Neural cell (in vitro differentiated cells): ENCODE results near the gene LIPC. TPM values are rescaled to one million over a fixed set of nuclear protein-coding genes. Genes with fewer than 3 reads are reported as not detected.

Experiments
- H2AFZ ChIP-seq: fragments of 200-600, 300-800 bp; sonication (generic), shearing (Covaris generic); 2 replicates; pipeline ENCODE4 v1.6.0; 2014; ENCODE audit warnings: low read depth, mild to moderate bottlenecking, antibody characterized with exemption, low read length, moderate library complexity
- H3F3A ChIP-seq: fragments of 200-600 bp; shearing (Covaris generic); 2 replicates; pipeline ENCODE4 v1.6.1; 2016; ENCODE audit warnings: mild to moderate bottlenecking, moderate library complexity, mixed read lengths, antibody characterized with exemption, low read length; ENCODE audit not compliant: insufficient read depth, poor library complexity, severe bottlenecking
- H3K27ac ChIP-seq: fragments of 200-600, 300-800 bp; sonication (generic), shearing (Covaris generic); 2 replicates; pipeline ENCODE4 v1.5.1; 2014; ENCODE audit warnings: mild to moderate bottlenecking, low read length, moderate library complexity
- H3K27me3 ChIP-seq: fragments of 300-800, 200-600 bp; sonication (generic), shearing (Covaris generic); 2 replicates; pipeline ENCODE4 v1.6.0; 2014; ENCODE audit warnings: mild to moderate bottlenecking, low read depth, low read length, moderate library complexity; ENCODE audit not compliant: insufficient read depth
- H3K36me3 ChIP-seq: fragments of 300-800, 200-600 bp; sonication (generic), shearing (Covaris generic); 2 replicates; pipeline ENCODE4 v1.5.1; 2014; ENCODE audit warnings: mild to moderate bottlenecking, antibody characterized with exemption, low read length, moderate library complexity; ENCODE audit not compliant: insufficient read depth
- H3K4me2 ChIP-seq: fragments of 300-800, 200-600 bp; sonication (generic), shearing (Covaris generic); 2 replicates; pipeline ENCODE4 v1.6.0; 2014; ENCODE audit warnings: mild to moderate bottlenecking, low read length
- H3K4me3 ChIP-seq: fragments of 300-800, 200-600 bp; sonication (generic), shearing (Covaris generic); 2 replicates; pipeline ENCODE4 v1.5.1; 2014; ENCODE audit warnings: mild to moderate bottlenecking, low read length, moderate library complexity
- H3K79me2 ChIP-seq: fragments of 200-600 bp; shearing (Covaris generic); replicated peaks from 2 replicates; pipeline ENCODE4 v1.6.0; 2014; ENCODE audit warnings: mild to moderate bottlenecking, low read length, moderate library complexity; ENCODE audit not compliant: insufficient read depth
- H3K9ac ChIP-seq: fragments of 300-800, 200-600 bp; sonication (generic), shearing (Covaris generic); 2 replicates; pipeline ENCODE4 v1.6.1; 2016; ENCODE audit warnings: mild to moderate bottlenecking, low read length, mixed read lengths
- H3K9me2 ChIP-seq: fragments of 200-600 bp; shearing (Covaris generic); 2 replicates; pipeline ENCODE4 v1.6.1; 2016; ENCODE audit warnings: mild to moderate bottlenecking, low read length, mixed read lengths; ENCODE audit not compliant: insufficient read depth
- H3K9me3 ChIP-seq: fragments of 200-600, 300-800 bp; sonication (generic), shearing (Covaris generic); 2 replicates; pipeline ENCODE4 v1.6.1; 2016; ENCODE audit warnings: mild to moderate bottlenecking, mixed run types, low read length, moderate library complexity, mixed read lengths
- H4K20me1 ChIP-seq: fragments of 200-600 bp; shearing (Covaris generic); 2 replicates; pipeline ENCODE4 v1.6.1; 2016; ENCODE audit warnings: mild to moderate bottlenecking, mixed run types; ENCODE audit not compliant: insufficient read depth
- EP300 ChIP-seq: fragments of 450-650 bp; conservative IDR thresholded peaks from 2 replicates; pipeline ENCODE4 v1.6.1; 2014; ENCODE audit warnings: antibody characterized with exemption, mild to moderate bottlenecking, moderate library complexity; ENCODE audit not compliant: poor library complexity, severe bottlenecking
- EZH2 ChIP-seq: fragments of 200-600, 300-800 bp; shearing (Covaris generic), sonication (generic); IDR thresholded peaks from 2 replicates; pipeline ENCODE4 v1.6.1; 2014; ENCODE audit warnings: antibody characterized with exemption, low read length, borderline replicate concordance, mild to moderate bottlenecking; ENCODE audit not compliant: insufficient read depth, poor library complexity, severe bottlenecking
- MXI1 ChIP-seq: fragments of 450-650 bp; conservative IDR thresholded peaks from 2 replicates; pipeline ENCODE4 v1.6.1; 2014; ENCODE audit warnings: antibody characterized with exemption, mild to moderate bottlenecking; ENCODE audit not compliant: poor library complexity, severe bottlenecking
- POLR2AphosphoS5 ChIP-seq: IDR thresholded peaks from 2 replicates; pipeline ENCODE4 v1.6.1; 2012
- RAD21 ChIP-seq: fragments of 450-650 bp; conservative IDR thresholded peaks from 2 replicates; pipeline ENCODE4 v1.6.1; 2014; ENCODE audit warnings: antibody characterized with exemption, mild to moderate bottlenecking, moderate library complexity
- SMC3 ChIP-seq: fragments of 450-650 bp; conservative IDR thresholded peaks from 2 replicates; pipeline ENCODE4 v1.6.1; 2014; ENCODE audit warnings: antibody characterized with exemption, mild to moderate bottlenecking, moderate library complexity; ENCODE audit not compliant: poor library complexity
- TAF1 ChIP-seq: IDR thresholded peaks from 2 replicates; pipeline ENCODE4 v1.6.1; 2012; ENCODE audit warnings: low read depth
- polyA plus RNA-seq: library from polyadenylated mRNA; depleted of rRNA; stranded (reverse); fragments of >200 nt; gene quantifications from 2 replicates; pipeline ENCODE4 v1.2.3, GENCODE V29; 2014
- TF ChIP-seq, protein P1 (sequence below): IDR thresholded peaks from 2 replicates; pipeline ENCODE4 v1.6.1; 2012; ENCODE audit warnings: borderline replicate concordance
- TF ChIP-seq, protein P2 (sequence below): fragments of 450-650 bp; IDR thresholded peaks from 2 replicates; pipeline ENCODE4 v1.5.1; 2014; ENCODE audit warnings: antibody characterized with exemption, mild to moderate bottlenecking, moderate library complexity; ENCODE audit not compliant: poor library complexity, severe bottlenecking

LIPC gene
- polyA plus RNA-seq, 1 donor from 2014 or later = not detected

DNA sequence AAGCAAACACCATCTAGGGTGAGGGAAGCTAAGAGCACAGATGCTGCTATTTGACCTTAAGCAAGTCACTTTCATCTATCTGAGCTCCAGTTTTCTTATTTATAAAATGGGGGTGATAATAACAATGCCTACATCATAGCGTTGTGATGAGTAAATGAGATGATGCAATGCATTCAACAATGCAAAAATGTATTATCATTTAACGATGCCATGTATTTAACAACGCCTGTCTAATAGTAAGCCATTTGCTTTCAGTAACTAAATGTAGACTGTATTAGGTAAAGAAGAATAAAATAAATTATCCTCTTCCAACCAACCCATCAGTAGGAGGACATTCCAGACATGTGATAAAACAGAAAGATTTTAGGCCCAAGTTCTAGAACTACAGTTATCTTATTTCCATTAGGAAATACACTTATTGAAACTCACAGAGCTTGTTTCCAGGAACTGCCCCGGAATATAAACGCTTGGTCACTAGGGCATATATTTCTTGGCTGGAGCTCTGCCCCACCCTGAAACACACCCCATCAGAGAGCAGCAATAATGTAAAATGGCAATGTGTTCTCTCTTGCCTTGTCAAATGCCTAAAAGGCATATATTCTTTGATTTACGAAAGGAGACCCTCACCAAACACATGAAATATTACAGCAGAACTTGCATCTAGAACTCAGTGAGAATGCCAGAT is 128.3 kb downstream of the LIPC start (continued):
- no peak for TF ChIP-seq MXI1
- TF ChIP-seq POLR2AphosphoS5 = no peak
- no peak for TF ChIP-seq RAD21
- no peak for TF ChIP-seq EP300

DNA sequence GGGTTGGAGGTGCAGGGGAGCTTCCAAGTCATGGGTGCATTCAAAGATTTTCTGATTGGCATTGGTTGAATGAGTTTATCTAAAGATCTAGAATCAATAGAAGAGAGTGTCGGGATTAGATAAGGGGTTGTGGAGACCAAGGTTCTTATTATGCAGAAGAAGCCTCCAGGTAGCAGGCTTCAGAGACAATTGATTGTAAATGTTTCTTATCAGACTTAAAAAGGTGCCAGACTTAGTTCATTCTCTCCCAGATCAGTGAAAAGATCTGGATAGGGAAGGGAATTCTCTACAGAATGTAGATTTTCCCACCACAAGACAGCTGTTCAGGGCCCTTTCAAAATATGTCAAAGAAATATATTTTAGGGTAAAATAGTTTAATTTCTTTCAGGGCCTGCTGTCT is 129.5 kb downstream of the LIPC start:
- no peaks in the 10 kb centered on the region for H3K9me3 ChIP-seq
- no peaks in the 10 kb centered on the region for H3K9me2 ChIP-seq
- no peak overlapping the region for H3K4me3 ChIP-seq
- H3K27me3 ChIP-seq = no peaks in the 10 kb centered on the region
- no peak for TF ChIP-seq SMC3
- no peak for TF ChIP-seq POLR2AphosphoS5
- TF ChIP-seq MXI1 = no peak
- no peak for TF ChIP-seq RAD21
- TF ChIP-seq TAF1 = no peak
- TF ChIP-seq, protein P1, sequence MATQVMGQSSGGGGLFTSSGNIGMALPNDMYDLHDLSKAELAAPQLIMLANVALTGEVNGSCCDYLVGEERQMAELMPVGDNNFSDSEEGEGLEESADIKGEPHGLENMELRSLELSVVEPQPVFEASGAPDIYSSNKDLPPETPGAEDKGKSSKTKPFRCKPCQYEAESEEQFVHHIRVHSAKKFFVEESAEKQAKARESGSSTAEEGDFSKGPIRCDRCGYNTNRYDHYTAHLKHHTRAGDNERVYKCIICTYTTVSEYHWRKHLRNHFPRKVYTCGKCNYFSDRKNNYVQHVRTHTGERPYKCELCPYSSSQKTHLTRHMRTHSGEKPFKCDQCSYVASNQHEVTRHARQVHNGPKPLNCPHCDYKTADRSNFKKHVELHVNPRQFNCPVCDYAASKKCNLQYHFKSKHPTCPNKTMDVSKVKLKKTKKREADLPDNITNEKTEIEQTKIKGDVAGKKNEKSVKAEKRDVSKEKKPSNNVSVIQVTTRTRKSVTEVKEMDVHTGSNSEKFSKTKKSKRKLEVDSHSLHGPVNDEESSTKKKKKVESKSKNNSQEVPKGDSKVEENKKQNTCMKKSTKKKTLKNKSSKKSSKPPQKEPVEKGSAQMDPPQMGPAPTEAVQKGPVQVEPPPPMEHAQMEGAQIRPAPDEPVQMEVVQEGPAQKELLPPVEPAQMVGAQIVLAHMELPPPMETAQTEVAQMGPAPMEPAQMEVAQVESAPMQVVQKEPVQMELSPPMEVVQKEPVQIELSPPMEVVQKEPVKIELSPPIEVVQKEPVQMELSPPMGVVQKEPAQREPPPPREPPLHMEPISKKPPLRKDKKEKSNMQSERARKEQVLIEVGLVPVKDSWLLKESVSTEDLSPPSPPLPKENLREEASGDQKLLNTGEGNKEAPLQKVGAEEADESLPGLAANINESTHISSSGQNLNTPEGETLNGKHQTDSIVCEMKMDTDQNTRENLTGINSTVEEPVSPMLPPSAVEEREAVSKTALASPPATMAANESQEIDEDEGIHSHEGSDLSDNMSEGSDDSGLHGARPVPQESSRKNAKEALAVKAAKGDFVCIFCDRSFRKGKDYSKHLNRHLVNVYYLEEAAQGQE = no peak
- TF ChIP-seq, protein P2, sequence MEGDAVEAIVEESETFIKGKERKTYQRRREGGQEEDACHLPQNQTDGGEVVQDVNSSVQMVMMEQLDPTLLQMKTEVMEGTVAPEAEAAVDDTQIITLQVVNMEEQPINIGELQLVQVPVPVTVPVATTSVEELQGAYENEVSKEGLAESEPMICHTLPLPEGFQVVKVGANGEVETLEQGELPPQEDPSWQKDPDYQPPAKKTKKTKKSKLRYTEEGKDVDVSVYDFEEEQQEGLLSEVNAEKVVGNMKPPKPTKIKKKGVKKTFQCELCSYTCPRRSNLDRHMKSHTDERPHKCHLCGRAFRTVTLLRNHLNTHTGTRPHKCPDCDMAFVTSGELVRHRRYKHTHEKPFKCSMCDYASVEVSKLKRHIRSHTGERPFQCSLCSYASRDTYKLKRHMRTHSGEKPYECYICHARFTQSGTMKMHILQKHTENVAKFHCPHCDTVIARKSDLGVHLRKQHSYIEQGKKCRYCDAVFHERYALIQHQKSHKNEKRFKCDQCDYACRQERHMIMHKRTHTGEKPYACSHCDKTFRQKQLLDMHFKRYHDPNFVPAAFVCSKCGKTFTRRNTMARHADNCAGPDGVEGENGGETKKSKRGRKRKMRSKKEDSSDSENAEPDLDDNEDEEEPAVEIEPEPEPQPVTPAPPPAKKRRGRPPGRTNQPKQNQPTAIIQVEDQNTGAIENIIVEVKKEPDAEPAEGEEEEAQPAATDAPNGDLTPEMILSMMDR = no peak
- no peak for TF ChIP-seq EZH2
- TF ChIP-seq EP300 = no peak
- no peak overlapping the region for H3K9ac ChIP-seq
- no peak overlapping the region for H2AFZ ChIP-seq
- H3K27ac ChIP-seq = no peak overlapping the region
- H3K79me2 ChIP-seq = no peaks in the 10 kb centered on the region
- no peaks in the 10 kb centered on the region for H4K20me1 ChIP-seq
- no peaks in the 10 kb centered on the region for H3F3A ChIP-seq
- H3K36me3 ChIP-seq = no peaks in the 10 kb centered on the region
- no peak overlapping the region for H3K4me2 ChIP-seq

DNA sequence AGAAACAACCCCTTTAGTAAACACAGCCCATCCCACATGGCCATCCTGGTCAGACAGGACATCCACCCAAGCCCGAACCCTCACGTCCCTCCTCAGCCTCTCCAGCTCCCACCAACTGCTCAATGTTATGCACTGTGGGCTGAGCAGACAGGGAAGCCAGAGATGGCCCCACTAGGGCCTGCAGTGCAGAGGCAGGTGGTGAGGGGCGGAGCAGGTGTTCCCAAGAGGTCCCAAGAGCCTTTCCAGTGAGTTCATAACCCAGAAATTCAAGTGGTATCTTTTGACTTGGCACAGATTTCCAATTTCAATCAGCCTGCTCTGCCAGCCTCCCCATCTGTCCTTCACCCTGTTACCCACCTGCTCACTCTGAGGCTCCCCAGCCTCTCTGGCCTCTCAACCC is 130.3 kb downstream of the LIPC start:
- TF ChIP-seq EP300 (no peak), MXI1 (no peak), TAF1 (no peak), SMC3 (no peak), EZH2 (no peak)
- TF ChIP-seq, protein P1 = no peak
- TF ChIP-seq, protein P2 = no peak
- H3K27ac ChIP-seq = no peak overlapping the region
- no peaks in the 10 kb centered on the region for H3K9me2 ChIP-seq
- no peak overlapping the region for H3K9ac ChIP-seq
- H3F3A ChIP-seq = no peaks in the 10 kb centered on the region
- no peaks in the 10 kb centered on the region for H3K27me3 ChIP-seq
- no peaks in the 10 kb centered on the region for H3K79me2 ChIP-seq
- H3K36me3 ChIP-seq = no peaks in the 10 kb centered on the region
- H4K20me1 ChIP-seq = no peaks in the 10 kb centered on the region
- no peak overlapping the region for H2AFZ ChIP-seq
- H3K4me3 ChIP-seq = no peak overlapping the region
- no peak overlapping the region for H3K4me2 ChIP-seq
- H3K9me3 ChIP-seq = no peaks in the 10 kb centered on the region
